NCI-H82 treated with DMSO at 0.1 percent for 48 hours (cell line): ENCODE results near the gene CD82.
"Not testable (repeated sequence)": the region's sequence is repeated elsewhere in the genome, so short reads cannot be mapped to it uniquely, and the experiment has no call there.

Experiments
- DNase-seq: peaks from one replicate; lab custom pipeline; 2025; ENCODE audit not compliant: unreplicated experiment; lab: John Stamatoyannopoulos, UW

Gene CD82

GRCh38 chr11:44559207-44559939 is 6.1 kb upstream of the CD82 start:
- peak; percentile 31 for DNase-seq

GRCh38 chr11:44559940-44560300 is 5.5 kb upstream of the CD82 start:
- not testable (repeated sequence) for DNase-seq

GRCh38 chr11:44561275-44561805 is 4.1 kb upstream of the CD82 start:
- DNase-seq: no peak

- no peak for DNase-seq
These were observed 3.3 kb upstream of the CD82 start for GRCh38 chr11:44561964-44562734.

GRCh38 chr11:44562845-44563460 is 2.5 kb upstream of the CD82 start:
- peak; percentile 20 for DNase-seq

GRCh38 chr11:44563711-44564110 is 1.8 kb upstream of the CD82 start:
- DNase-seq: no peak

- DNase-seq: no peak
These were observed 1.3 kb upstream of the CD82 start for GRCh38 chr11:44564166-44564565.

- DNase-seq: no peak
These were observed 723 bp upstream of the CD82 start for GRCh38 chr11:44564670-44565210.

GRCh38 chr11:44565953-44566949 is 788 bp downstream of the CD82 start:
- no peak for DNase-seq

GRCh38 chr11:44566952-44567875 is 1.8 kb downstream of the CD82 start:
- no peak for DNase-seq

GRCh38 chr11:44567876-44568256 is 2.4 kb downstream of the CD82 start:
- DNase-seq: no peak

- no peak for DNase-seq
These were observed 2.8 kb downstream of the CD82 start for GRCh38 chr11:44568331-44568657.

- DNase-seq: no peak
These were observed 3.4 kb downstream of the CD82 start for GRCh38 chr11:44568658-44569473.

- no peak for DNase-seq
These were observed 5.1 kb downstream of the CD82 start for GRCh38 chr11:44570411-44571155.

- DNase-seq: no peak
These were observed 6.4 kb downstream of the CD82 start for GRCh38 chr11:44571871-44572270.

GRCh38 chr11:44572436-44572835 is 7.0 kb downstream of the CD82 start:
- no peak for DNase-seq

GRCh38 chr11:44572884-44573283 is 7.4 kb downstream of the CD82 start:
- no peak for DNase-seq

- DNase-seq: no peak
These were observed 7.9 kb downstream of the CD82 start for GRCh38 chr11:44573333-44573732.
